Activated CD4-positive, alpha-beta memory T cell treated with anti-CD3 and anti-CD28 coated beads for 36 hours (primary cell): ENCODE measurements around the gene ARL6. TPM values are rescaled to one million over a fixed set of nuclear protein-coding genes. Genes with fewer than 3 reads are reported as not detected.

Source experiments
- CTCF ChIA-PET: fragments of 350-600 bp; sonication (Branson Sonifier 250); formaldehyde crosslinking; loops from one replicate; lab custom pipeline; 2021; ENCODE audit warnings: antibody characterized with exemption, inconsistent platforms; lab: Charles Lee
- POLR2A ChIA-PET: fragments of 350-600 bp; sonication (Branson Sonifier 250); formaldehyde crosslinking; loops from one replicate; lab custom pipeline; 2021; ENCODE audit warnings: antibody characterized with exemption; lab: Charles Lee
- DNase-seq: peaks from one replicate; pipeline ENCODE4 v3.0.0-alpha.2; 2020
- H3K27ac Mint-ChIP-seq: one replicate; pipeline ENCODE4 v1.8.0; 2021; ENCODE audit warnings: mixed read lengths
- H3K27me3 Mint-ChIP-seq: one replicate; pipeline ENCODE4 v1.8.0; 2021; ENCODE audit warnings: mixed read lengths
- H3K36me3 Mint-ChIP-seq: one replicate; pipeline ENCODE4 v1.8.0; 2021; ENCODE audit warnings: mixed read lengths
- H3K4me1 Mint-ChIP-seq: one replicate; pipeline ENCODE4 v1.8.0; 2021; ENCODE audit warnings: low read depth, mixed read lengths
- H3K4me3 Mint-ChIP-seq: one replicate; pipeline ENCODE4 v1.8.0; 2021; ENCODE audit warnings: mild to moderate bottlenecking, mixed read lengths
- H3K9me3 Mint-ChIP-seq: one replicate; pipeline ENCODE4 v1.8.0; 2021; ENCODE audit warnings: mixed read lengths
- intact Hi-C: fragments of 100-400 bp; cut with micrococcal nuclease; formaldehyde crosslinking; loops from one replicate; pipeline ENCODE4 v1.15.1; 2023
- total RNA-seq, 2 experiments: library from RNA; stranded (reverse); gene quantifications; one replicate each; pipeline ENCODE4 v1.2.3, GENCODE V29; 2021

Gene ARL6
- 1 to 10 TPM; 3.9 to 6.1 TPM for total RNA-seq

GRCh38 chr3:97764407-97765238 lies at the start of gene ARL6:
TSS of gene ARL6 (plus strand) at chr3:97764758. CDS start at chr3:97768108, 3,350 bp downstream.
- POLR2A ChIA-PET, result interaction anchor here (1.0 to 1.2 kb wide), 3 partner anchors 57 to 275 kb away, joined by 3 to 6 read pairs (median 3); partner anchors contain the start of gene CRYBG3
- Mint-ChIP-seq H3K27me3 (no peaks in the 10 kb centered on the region), H3K36me3 (peaks cover 5% of the 10 kb centered on the region), H3K4me3 (peak within 1 kb of the TSS; percentile 98), H3K4me1 (peaks cover 21% of the 10 kb centered on the region), H3K27ac (peak within 1 kb of the TSS; percentile 94), H3K9me3 (no peaks in the 10 kb centered on the region)
- CTCF ChIA-PET, result interaction anchor here (0.6 to 1.6 kb wide), 6 partner anchors 16 to 828 kb away, joined by 3 to 5 read pairs (median 5); partner anchors contain the start of gene CPOX
- DNase-seq, result peak; percentile 81
- intact Hi-C loops, result loop anchor here (1.0 to 2.0 kb wide), 4 partner anchors 56 to 758 kb away; partner anchors contain the start of gene CLDND1

GRCh38 chr3:97719156-97719821 lies 45.3 kb upstream of the ARL6 start:
- peak; percentile 74 for DNase-seq
- no peaks in the 10 kb centered on the region for H3K36me3 Mint-ChIP-seq

GRCh38 chr3:97720417-97720816 lies 44.1 kb upstream of the ARL6 start:
- no peaks in the 10 kb centered on the region for H3K4me1 Mint-ChIP-seq
- DNase-seq, result no peak
- H3K36me3 Mint-ChIP-seq, result no peaks in the 10 kb centered on the region
- no peaks in the 10 kb centered on the region for H3K9me3 Mint-ChIP-seq
- H3K4me3 Mint-ChIP-seq, result no peak overlapping the region
- no peak overlapping the region for H3K27ac Mint-ChIP-seq
- intact Hi-C loops, result no loop called here
- POLR2A ChIA-PET, result no interaction called here
- CTCF ChIA-PET, result interaction anchor here (1.0 to 2.8 kb wide), 6 partner anchors 10 to 357 kb away, joined by 3 to 26 read pairs (median 4); no protein-coding TSS in a partner anchor
- no peaks in the 10 kb centered on the region for H3K27me3 Mint-ChIP-seq

More at GRCh38 chr3:97719156-97719821, 45.3 kb upstream of the ARL6 start:
- intact Hi-C loops, result loop anchor here (1.0 to 2.0 kb wide), 2 partner anchors 304 to 856 kb away; no protein-coding TSS in a partner anchor
- POLR2A ChIA-PET, result no interaction called here
- Mint-ChIP-seq H3K4me3 (no peak overlapping the region), H3K27ac (no peak overlapping the region), H3K9me3 (no peaks in the 10 kb centered on the region), H3K4me1 (no peaks in the 10 kb centered on the region), H3K27me3 (no peaks in the 10 kb centered on the region)
- CTCF ChIA-PET, result interaction anchor here (0.6 to 2.8 kb wide), 18 partner anchors 9 to 857 kb away, joined by 3 to 26 read pairs (median 4); partner anchors contain the start of gene ARL6

- H3K4me1 Mint-ChIP-seq, result no peaks in the 10 kb centered on the region
- no peak for DNase-seq
- intact Hi-C loops, result no loop called here
- ChIA-PET CTCF (interaction anchor here (2.8 kb wide), 1 partner anchor 12 kb away, joined by 26 read pairs; no protein-coding TSS in a partner anchor), POLR2A (no interaction called here)
- no peaks in the 10 kb centered on the region for H3K9me3 Mint-ChIP-seq
- no peak overlapping the region for H3K27ac Mint-ChIP-seq
- no peaks in the 10 kb centered on the region for H3K36me3 Mint-ChIP-seq
- no peaks in the 10 kb centered on the region for H3K27me3 Mint-ChIP-seq
- no peak overlapping the region for H3K4me3 Mint-ChIP-seq
Observed at GRCh38 chr3:97721446-97721845, 43.1 kb upstream of the ARL6 start.

- H3K4me1 Mint-ChIP-seq, result no peaks in the 10 kb centered on the region
- CTCF ChIA-PET, result no interaction called here
- intact Hi-C loops, result no loop called here
- H3K9me3 Mint-ChIP-seq, result no peaks in the 10 kb centered on the region
- peaks cover 3% of the 10 kb centered on the region for H3K27me3 Mint-ChIP-seq
- no peak for DNase-seq
- no peaks in the 10 kb centered on the region for H3K36me3 Mint-ChIP-seq
- no peak overlapping the region for H3K4me3 Mint-ChIP-seq
- H3K27ac Mint-ChIP-seq, result no peak overlapping the region
- POLR2A ChIA-PET, result no interaction called here
Observed at GRCh38 chr3:97736928-97737327, 27.6 kb upstream of the ARL6 start.

- H3K4me1 Mint-ChIP-seq, result no peaks in the 10 kb centered on the region
- H3K4me3 Mint-ChIP-seq, result no peak overlapping the region
- no peak for DNase-seq
- intact Hi-C loops, result no loop called here
- ChIA-PET CTCF (no interaction called here), POLR2A (no interaction called here)
- H3K36me3 Mint-ChIP-seq, result no peaks in the 10 kb centered on the region
- peaks cover 3% of the 10 kb centered on the region for H3K27me3 Mint-ChIP-seq
- H3K9me3 Mint-ChIP-seq, result no peaks in the 10 kb centered on the region
- H3K27ac Mint-ChIP-seq, result no peak overlapping the region
Observed at GRCh38 chr3:97738761-97739160, 25.8 kb upstream of the ARL6 start.

- H3K9me3 Mint-ChIP-seq, result no peaks in the 10 kb centered on the region
- H3K4me1 Mint-ChIP-seq, result no peaks in the 10 kb centered on the region
- no peak overlapping the region for H3K27ac Mint-ChIP-seq
- no peak overlapping the region for H3K4me3 Mint-ChIP-seq
- ChIA-PET CTCF (no interaction called here), POLR2A (no interaction called here)
- intact Hi-C loops, result no loop called here
- no peak for DNase-seq
- peaks cover 2% of the 10 kb centered on the region for H3K27me3 Mint-ChIP-seq
- no peaks in the 10 kb centered on the region for H3K36me3 Mint-ChIP-seq
Observed at GRCh38 chr3:97742036-97742435, 22.5 kb upstream of the ARL6 start.

GRCh38 chr3:97744289-97744688 lies 20.3 kb upstream of the ARL6 start:
- no peaks in the 10 kb centered on the region for H3K9me3 Mint-ChIP-seq
- no peak overlapping the region for H3K27ac Mint-ChIP-seq
- no peak for DNase-seq

GRCh38 chr3:97763586-97764406 lies 762 bp upstream of the ARL6 start:
- H3K27me3 Mint-ChIP-seq, result peaks cover 2% of the 10 kb centered on the region
- no peak for DNase-seq
- peaks cover 2% of the 10 kb centered on the region for H3K36me3 Mint-ChIP-seq
- peak overlapping the region; percentile 98 for H3K4me3 Mint-ChIP-seq
- ChIA-PET POLR2A (interaction anchor here (1.0 to 1.2 kb wide), 3 partner anchors 58 to 276 kb away, joined by 3 to 6 read pairs (median 3); partner anchors contain the start of gene CRYBG3), CTCF (interaction anchor here (0.6 to 1.6 kb wide), 6 partner anchors 45 to 829 kb away, joined by 3 to 5 read pairs (median 5); partner anchors contain the start of gene CPOX)
- no peaks in the 10 kb centered on the region for H3K9me3 Mint-ChIP-seq
- H3K4me1 Mint-ChIP-seq, result peaks cover 21% of the 10 kb centered on the region
- peak overlapping the region; percentile 94 for H3K27ac Mint-ChIP-seq
- intact Hi-C loops, result loop anchor here (1.0 to 2.0 kb wide), 4 partner anchors 57 to 759 kb away; partner anchors contain the start of gene CLDND1

More at GRCh38 chr3:97744289-97744688, 20.3 kb upstream of the ARL6 start:
- no peak overlapping the region for H3K4me3 Mint-ChIP-seq
- peaks cover 3% of the 10 kb centered on the region for H3K27me3 Mint-ChIP-seq
- intact Hi-C loops, result no loop called here
- POLR2A ChIA-PET, result no interaction called here
- H3K36me3 Mint-ChIP-seq, result no peaks in the 10 kb centered on the region
- CTCF ChIA-PET, result no interaction called here
- no peaks in the 10 kb centered on the region for H3K4me1 Mint-ChIP-seq

- H3K36me3 Mint-ChIP-seq, result peaks cover 12% of the 10 kb centered on the region
- intact Hi-C loops, result loop anchor here (2.0 kb wide), 2 partner anchors 55 to 757 kb away; partner anchors contain the start of gene CLDND1
- H3K4me1 Mint-ChIP-seq, result peaks cover 21% of the 10 kb centered on the region
- POLR2A ChIA-PET, result interaction anchor here (1.2 kb wide), 1 partner anchor 275 kb away, joined by 3 read pairs; no protein-coding TSS in a partner anchor
- no peak for DNase-seq
- H3K27ac Mint-ChIP-seq, result no peak overlapping the region
- H3K9me3 Mint-ChIP-seq, result no peaks in the 10 kb centered on the region
- H3K4me3 Mint-ChIP-seq, result peak overlapping the region; percentile 98
- CTCF ChIA-PET, result interaction anchor here (1.0 to 1.6 kb wide), 4 partner anchors 16 to 827 kb away, joined by 3 to 5 read pairs (median 5); partner anchors contain the start of gene CPOX
- H3K27me3 Mint-ChIP-seq, result no peaks in the 10 kb centered on the region
Observed at GRCh38 chr3:97765336-97765735, 778 bp downstream of the ARL6 start.

- Mint-ChIP-seq H3K4me1 (no peaks in the 10 kb centered on the region), H3K27me3 (no peaks in the 10 kb centered on the region), H3K36me3 (peaks cover 42% of the 10 kb centered on the region), H3K27ac (no peak overlapping the region), H3K9me3 (no peaks in the 10 kb centered on the region), H3K4me3 (no peak overlapping the region)
- ChIA-PET CTCF (no interaction called here), POLR2A (no interaction called here)
- intact Hi-C loops, result no loop called here
- no peak for DNase-seq
Observed at GRCh38 chr3:97772926-97773325, 8.4 kb downstream of the ARL6 start.
